ENCODE results near the gene DIAPH2. TPM values are rescaled to one million over a fixed set of nuclear protein-coding genes. Genes with fewer than 3 reads are reported as not detected.

DIAPH2 gene
- total and polyA plus RNA-seq, 2 donors (not counting 1 experiment from before 2014, with no cell fraction given) = 4.2 to 32.4 TPM

DNA sequence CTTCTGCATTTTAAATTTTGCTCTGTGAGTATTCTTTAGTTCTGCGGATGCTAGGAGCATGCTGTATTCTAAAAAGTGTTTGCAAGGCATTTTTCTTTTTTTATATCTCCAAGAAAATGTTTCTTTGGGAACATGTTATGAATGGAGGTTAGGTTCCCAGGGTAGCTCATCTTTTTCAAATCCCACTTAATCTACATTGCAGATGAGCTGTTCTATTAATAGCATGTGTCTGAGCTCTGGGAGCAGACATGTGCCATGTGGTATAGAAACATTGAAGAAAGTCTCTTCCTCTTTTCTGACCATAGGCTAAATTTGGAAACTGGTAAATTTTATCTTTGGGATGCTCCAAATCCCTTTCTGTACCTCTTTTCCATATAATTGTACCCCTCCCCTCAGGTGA is 23.2 kb downstream of the DIAPH2 start:
- H3K4me1 ChIP-seq (ENCODE audit: control insufficient read depth in 2 of 2, insufficient read depth in 2 of 2, low read length in 2 of 2) = peaks cover 0 to 3% of the 10 kb centered on the region in 2 donors
- POLR2A ChIA-PET = no interaction called here
- no peak overlapping the region for H3K9ac ChIP-seq (ENCODE audit: low read length)
- no peaks in the 10 kb centered on the region for H3K9me3 ChIP-seq (ENCODE audit: control extremely low read depth in 1 of 3, control insufficient read depth in 2 of 3, insufficient read depth in 1 of 3, low read length in 2 of 3)
- Mint-ChIP-seq H3K9me3 (ENCODE audit: insufficient read depth) (no peaks in the 10 kb centered on the region), H3K27me3 (no peaks in the 10 kb centered on the region), H3K27ac (no peak overlapping the region), H3K4me3 (no peak overlapping the region), H3K4me1 (peaks cover 26% of the 10 kb centered on the region)
- no peak overlapping the region for H3K4me3 ChIP-seq (ENCODE audit: control extremely low read depth in 1 of 5, extremely low read depth in 1 of 5, insufficient read depth in 1 of 5, low read depth in 2 of 5, low read length in 4 of 5)
- TF ChIP-seq, protein P1, sequence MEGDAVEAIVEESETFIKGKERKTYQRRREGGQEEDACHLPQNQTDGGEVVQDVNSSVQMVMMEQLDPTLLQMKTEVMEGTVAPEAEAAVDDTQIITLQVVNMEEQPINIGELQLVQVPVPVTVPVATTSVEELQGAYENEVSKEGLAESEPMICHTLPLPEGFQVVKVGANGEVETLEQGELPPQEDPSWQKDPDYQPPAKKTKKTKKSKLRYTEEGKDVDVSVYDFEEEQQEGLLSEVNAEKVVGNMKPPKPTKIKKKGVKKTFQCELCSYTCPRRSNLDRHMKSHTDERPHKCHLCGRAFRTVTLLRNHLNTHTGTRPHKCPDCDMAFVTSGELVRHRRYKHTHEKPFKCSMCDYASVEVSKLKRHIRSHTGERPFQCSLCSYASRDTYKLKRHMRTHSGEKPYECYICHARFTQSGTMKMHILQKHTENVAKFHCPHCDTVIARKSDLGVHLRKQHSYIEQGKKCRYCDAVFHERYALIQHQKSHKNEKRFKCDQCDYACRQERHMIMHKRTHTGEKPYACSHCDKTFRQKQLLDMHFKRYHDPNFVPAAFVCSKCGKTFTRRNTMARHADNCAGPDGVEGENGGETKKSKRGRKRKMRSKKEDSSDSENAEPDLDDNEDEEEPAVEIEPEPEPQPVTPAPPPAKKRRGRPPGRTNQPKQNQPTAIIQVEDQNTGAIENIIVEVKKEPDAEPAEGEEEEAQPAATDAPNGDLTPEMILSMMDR (IDR thresholded peaks at IDR 0.05) = no peak
- TF ChIP-seq EZH2 (IDR thresholded peaks at IDR 0.05; ENCODE audit: borderline replicate concordance, insufficient read depth, low read depth, low read length, poor library complexity, severe bottlenecking) = no peak
- H3K79me2 ChIP-seq (ENCODE audit: control insufficient read depth, insufficient read depth, low read length) = peaks cover 4% of the 10 kb centered on the region
- ATAC-seq (ENCODE audit: low read depth) (no peak), DNase-seq (no peak)
- H4K20me1 ChIP-seq (ENCODE audit: control insufficient read depth, insufficient read depth, low read length, poor library complexity, severe bottlenecking) = no peaks in the 10 kb centered on the region
- WGBS (ENCODE audit: insufficient coverage) = no CpG with 5 or more reads among the region's 1 CpG
- CTCF ChIA-PET = no interaction called here
- H2AFZ ChIP-seq (ENCODE audit: insufficient read depth, low read depth, low read length, poor library complexity, severe bottlenecking) = no peak overlapping the region
- intact Hi-C loops (cut with micrococcal nuclease) = no loop called here
- no peak overlapping the region for H3K4me2 ChIP-seq (replicated peaks; ENCODE audit: low read depth, low read length, poor library complexity, severe bottlenecking)
- H3K36me3 ChIP-seq (replicated peaks in 1 of 2; ENCODE audit: control extremely low read depth in 1 of 2, control insufficient read depth in 1 of 2, extremely low read depth in 1 of 2, insufficient read depth in 2 of 2, low read length in 1 of 2) = no peaks in the 10 kb centered on the region
- H3K27ac ChIP-seq (ENCODE audit: low read length in 2 of 2) = no peak overlapping the region
- H3K27me3 ChIP-seq (replicated peaks in 1 of 4; ENCODE audit: control extremely low read depth in 1 of 4, control insufficient read depth in 3 of 4, insufficient read depth in 4 of 4, low read length in 3 of 4) = no peaks in the 10 kb centered on the region

DNA sequence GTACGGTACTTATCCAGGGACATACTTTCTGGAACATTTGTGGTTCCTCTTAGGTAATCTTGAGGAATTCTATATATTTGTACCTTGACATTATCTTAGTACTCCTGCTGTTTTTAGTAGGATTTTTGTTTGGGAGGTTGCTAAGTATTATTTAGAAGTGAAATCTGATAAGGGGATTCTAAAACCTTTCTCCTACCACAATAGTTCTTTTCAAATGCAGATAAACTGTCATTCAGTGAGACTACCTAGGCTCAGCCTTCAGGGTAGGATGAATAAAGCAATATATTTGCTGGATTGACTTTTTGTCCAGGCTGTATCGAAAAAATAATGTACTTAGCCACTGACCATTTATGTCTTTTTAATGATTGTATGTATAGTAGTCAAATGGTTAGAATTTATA is 25.4 kb downstream of the DIAPH2 start:
- H3K9me3 ChIP-seq (ENCODE audit: control extremely low read depth in 1 of 3, control insufficient read depth in 2 of 3, insufficient read depth in 1 of 3, low read length in 2 of 3) = no peaks in the 10 kb centered on the region
- no peak overlapping the region for H3K9ac ChIP-seq (ENCODE audit: low read length)
- no peaks in the 10 kb centered on the region for H3K36me3 ChIP-seq (replicated peaks in 1 of 2; ENCODE audit: control extremely low read depth in 1 of 2, control insufficient read depth in 1 of 2, extremely low read depth in 1 of 2, insufficient read depth in 2 of 2, low read length in 1 of 2)
- H3K4me2 ChIP-seq (replicated peaks; ENCODE audit: low read depth, low read length, poor library complexity, severe bottlenecking) = no peak overlapping the region
- ChIA-PET POLR2A (no interaction called here), CTCF (no interaction called here)
- WGBS (ENCODE audit: insufficient coverage) = no CpG with 5 or more reads among the region's 2 CpGs
- no peak overlapping the region for H2AFZ ChIP-seq (ENCODE audit: insufficient read depth, low read depth, low read length, poor library complexity, severe bottlenecking)
- ATAC-seq (ENCODE audit: low read depth) (no peak), DNase-seq (no peak)
- intact Hi-C loops (cut with micrococcal nuclease) = no loop called here
- H3K27me3 ChIP-seq (replicated peaks in 1 of 4; ENCODE audit: control extremely low read depth in 1 of 4, control insufficient read depth in 3 of 4, insufficient read depth in 4 of 4, low read length in 3 of 4) = no peaks in the 10 kb centered on the region
- no peaks in the 10 kb centered on the region for H4K20me1 ChIP-seq (ENCODE audit: control insufficient read depth, insufficient read depth, low read length, poor library complexity, severe bottlenecking)
- peaks cover 0 to 3% of the 10 kb centered on the region in 2 donors for H3K4me1 ChIP-seq (ENCODE audit: control insufficient read depth in 2 of 2, insufficient read depth in 2 of 2, low read length in 2 of 2)
- Mint-ChIP-seq H3K9me3 (ENCODE audit: insufficient read depth) (no peaks in the 10 kb centered on the region), H3K27me3 (no peaks in the 10 kb centered on the region), H3K27ac (no peak overlapping the region), H3K4me1 (peaks cover 31% of the 10 kb centered on the region), H3K4me3 (no peak overlapping the region)
- no peaks in the 10 kb centered on the region for H3K79me2 ChIP-seq (ENCODE audit: control insufficient read depth, insufficient read depth, low read length)
- TF ChIP-seq EZH2 (IDR thresholded peaks at IDR 0.05; ENCODE audit: borderline replicate concordance, insufficient read depth, low read depth, low read length, poor library complexity, severe bottlenecking) = no peak
- TF ChIP-seq, protein P1 (IDR thresholded peaks at IDR 0.05) = no peak
- no peak overlapping the region for H3K27ac ChIP-seq (ENCODE audit: low read length in 2 of 2)
- H3K4me3 ChIP-seq (ENCODE audit: control extremely low read depth in 1 of 5, extremely low read depth in 1 of 5, insufficient read depth in 1 of 5, low read depth in 2 of 5, low read length in 4 of 5) = no peak overlapping the region

Measured in B cell (primary cell).